Activated CD4-positive, alpha-beta memory T cell treated with anti-CD3 and anti-CD28 coated beads for 36 hours (primary cell): Measurements from ENCODE around the gene IFIT1. TPM values are rescaled to one million over a fixed set of nuclear protein-coding genes. Genes with fewer than 3 reads are reported as not detected.

Experiments
- CTCF ChIA-PET: fragments of 350-600 bp; sonication (Branson Sonifier 250); formaldehyde crosslinking; loops from one replicate; lab custom pipeline; 2021; ENCODE audit warnings: antibody characterized with exemption, inconsistent platforms; lab: Charles Lee
- POLR2A ChIA-PET: fragments of 350-600 bp; sonication (Branson Sonifier 250); formaldehyde crosslinking; loops from one replicate; lab custom pipeline; 2021; ENCODE audit warnings: antibody characterized with exemption; lab: Charles Lee
- DNase-seq: peaks from one replicate; pipeline ENCODE4 v3.0.0-alpha.2; 2020
- H3K27ac Mint-ChIP-seq: one replicate; pipeline ENCODE4 v1.8.0; 2021; ENCODE audit warnings: mixed read lengths
- H3K27me3 Mint-ChIP-seq: one replicate; pipeline ENCODE4 v1.8.0; 2021; ENCODE audit warnings: mixed read lengths
- H3K36me3 Mint-ChIP-seq: one replicate; pipeline ENCODE4 v1.8.0; 2021; ENCODE audit warnings: mixed read lengths
- H3K4me1 Mint-ChIP-seq: one replicate; pipeline ENCODE4 v1.8.0; 2021; ENCODE audit warnings: low read depth, mixed read lengths
- H3K4me3 Mint-ChIP-seq: one replicate; pipeline ENCODE4 v1.8.0; 2021; ENCODE audit warnings: mild to moderate bottlenecking, mixed read lengths
- H3K9me3 Mint-ChIP-seq: one replicate; pipeline ENCODE4 v1.8.0; 2021; ENCODE audit warnings: mixed read lengths
- intact Hi-C: fragments of 100-400 bp; cut with micrococcal nuclease; formaldehyde crosslinking; loops from one replicate; pipeline ENCODE4 v1.15.1; 2023
- total RNA-seq, 2 experiments: library from RNA; stranded (reverse); gene quantifications; one replicate each; pipeline ENCODE4 v1.2.3, GENCODE V29; 2021

The IFIT1 gene
- total RNA-seq, 2 experiments from 2014 or later = 5.2 to 5.5 TPM

DNA sequence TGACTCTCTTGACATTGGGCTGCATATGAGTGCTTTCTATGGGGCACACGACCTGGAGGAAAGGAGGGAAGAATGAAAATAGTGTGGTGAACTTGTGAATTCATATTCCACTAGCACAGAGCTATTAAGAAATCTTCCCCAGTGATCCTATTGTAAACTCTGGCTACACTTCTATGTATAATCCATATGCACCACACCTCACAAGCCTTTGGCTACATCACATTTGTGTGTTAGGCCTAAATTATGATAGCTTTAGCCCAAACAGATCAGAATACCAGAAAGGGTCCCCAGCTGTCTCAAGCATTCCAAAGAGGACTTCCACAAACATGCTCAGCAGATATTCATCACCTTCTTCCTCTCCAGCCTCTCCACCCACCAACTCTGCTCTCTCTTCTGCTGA is 24.3 kb upstream of the IFIT1 start:
- Mint-ChIP-seq H3K9me3 (peaks cover 4% of the 10 kb centered on the region), H3K36me3 (no peaks in the 10 kb centered on the region), H3K4me1 (peaks cover 19% of the 10 kb centered on the region), H3K4me3 (no peak overlapping the region), H3K27me3 (no peaks in the 10 kb centered on the region), H3K27ac (no peak overlapping the region)
- intact Hi-C loops = loop anchor here (2.0 kb wide), 1 partner anchor 67 kb away; no protein-coding TSS in a partner anchor
- CTCF ChIA-PET = interaction anchor here (1.0 to 3.0 kb wide), 6 partner anchors 17 to 151 kb away, joined by 3 to 14 read pairs (median 6); partner anchors contain the start of gene IFIT2
- DNase-seq = no peak
- POLR2A ChIA-PET = interaction anchor here (0.6 kb wide), 1 partner anchor 12 kb away, joined by 4 read pairs; no protein-coding TSS in a partner anchor

DNA sequence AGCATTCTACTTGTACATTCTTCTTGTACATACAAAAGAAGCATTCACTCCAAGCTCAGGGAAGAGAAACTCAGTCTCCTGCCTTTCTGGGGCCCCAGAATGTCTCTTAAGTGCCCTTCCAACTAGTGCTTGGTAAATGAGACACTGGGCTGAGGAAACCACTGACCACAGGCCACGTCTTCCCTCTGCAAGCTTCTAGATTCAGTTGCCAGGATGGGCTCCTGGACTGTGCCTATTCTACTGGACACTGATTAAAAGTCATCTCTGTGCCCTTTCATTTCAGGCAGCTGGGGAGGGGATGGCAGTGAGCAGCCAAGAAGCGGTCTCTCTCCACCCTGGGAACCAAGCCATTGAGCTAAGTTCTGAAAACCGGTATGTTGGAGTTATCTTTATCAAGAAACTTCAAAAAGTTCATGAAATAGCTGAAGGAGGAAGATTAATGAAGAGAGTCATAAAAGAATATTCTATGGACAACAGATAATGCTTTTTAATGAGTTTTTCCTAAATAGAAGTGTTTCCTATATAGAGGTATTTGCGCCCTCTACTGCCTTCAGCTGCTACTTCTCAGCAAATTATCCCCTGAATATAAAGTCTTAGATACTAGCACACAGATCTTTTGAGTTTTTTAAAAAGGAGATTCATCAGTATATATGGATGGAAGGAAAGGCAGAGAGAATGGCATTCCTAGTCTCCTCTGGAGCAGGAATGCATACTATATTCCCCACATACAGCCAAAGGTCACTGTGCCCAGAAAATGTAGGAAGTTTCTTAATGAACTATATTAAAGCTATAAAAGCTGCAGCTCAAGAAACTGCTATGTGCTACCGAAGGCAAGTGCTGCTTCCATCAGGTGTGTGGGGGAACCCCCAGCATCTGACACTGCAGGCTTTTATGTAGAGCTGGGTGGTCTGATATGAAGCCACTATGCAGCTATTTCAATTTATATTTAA is 23.0 kb upstream of the IFIT1 start:
- H3K9me3 Mint-ChIP-seq = peaks cover 4% of the 10 kb centered on the region
- peaks cover 11% of the 10 kb centered on the region for H3K4me1 Mint-ChIP-seq
- DNase-seq = no peak
- no peaks in the 10 kb centered on the region for H3K36me3 Mint-ChIP-seq
- intact Hi-C loops = loop anchor here (2.0 kb wide), 1 partner anchor 69 kb away; no protein-coding TSS in a partner anchor
- H3K4me3 Mint-ChIP-seq = no peak overlapping the region
- CTCF ChIA-PET = interaction anchor here (0.7 to 3.0 kb wide), 13 partner anchors 9 to 155 kb away, joined by 3 to 14 read pairs (median 5); partner anchors contain the start of genes IFIT1 and IFIT2
- POLR2A ChIA-PET = no interaction called here
- no peak overlapping the region for H3K27ac Mint-ChIP-seq
- H3K27me3 Mint-ChIP-seq = no peaks in the 10 kb centered on the region

DNA sequence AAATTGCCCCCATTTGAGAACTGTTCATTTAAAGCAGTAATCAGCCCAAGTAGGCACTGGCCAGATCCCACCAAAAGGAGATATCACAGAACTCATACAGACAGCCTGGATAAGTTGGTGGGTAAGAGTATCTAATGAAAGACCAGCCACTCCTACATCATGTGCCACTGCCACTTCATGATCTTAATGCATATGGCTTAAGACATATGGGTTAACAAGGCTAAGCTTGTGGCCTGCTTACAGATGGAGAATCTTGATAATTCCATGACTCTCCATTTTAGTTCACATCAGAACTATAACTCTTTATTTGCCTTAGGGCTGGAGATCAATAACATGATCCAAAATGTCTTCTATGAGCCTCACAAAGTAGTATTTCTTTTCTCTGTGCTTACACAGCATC is 21.3 kb upstream of the IFIT1 start:
- intact Hi-C loops = no loop called here
- Mint-ChIP-seq H3K36me3 (no peaks in the 10 kb centered on the region), H3K27me3 (no peaks in the 10 kb centered on the region), H3K4me1 (peaks cover 8% of the 10 kb centered on the region), H3K9me3 (peaks cover 3% of the 10 kb centered on the region), H3K27ac (no peak overlapping the region), H3K4me3 (no peak overlapping the region)
- ChIA-PET CTCF (no interaction called here), POLR2A (no interaction called here)
- no peak for DNase-seq

DNA sequence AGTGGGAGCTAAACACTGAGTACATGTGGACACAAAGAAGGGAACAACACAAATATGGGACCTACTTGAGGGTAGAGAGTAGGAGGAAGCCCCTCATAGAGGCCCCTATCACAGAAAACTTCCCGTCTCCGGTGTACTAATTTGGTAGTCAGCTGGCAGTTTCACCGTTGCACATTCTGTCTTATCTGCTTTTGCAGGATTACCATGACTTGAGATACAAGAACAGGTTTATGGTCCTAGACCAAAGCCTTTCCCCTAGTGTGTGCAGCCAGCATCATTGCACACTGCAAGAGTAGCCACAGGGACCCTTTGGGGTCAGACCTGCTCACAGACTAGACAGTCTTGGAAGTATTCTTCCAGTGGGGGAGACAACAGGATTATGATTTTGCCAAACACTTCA is 20.4 kb upstream of the IFIT1 start:
- POLR2A ChIA-PET = no interaction called here
- H3K27ac Mint-ChIP-seq = no peak overlapping the region
- no peaks in the 10 kb centered on the region for H3K36me3 Mint-ChIP-seq
- peaks cover 8% of the 10 kb centered on the region for H3K4me1 Mint-ChIP-seq
- peaks cover 1% of the 10 kb centered on the region for H3K9me3 Mint-ChIP-seq
- CTCF ChIA-PET = no interaction called here
- intact Hi-C loops = no loop called here
- DNase-seq = no peak
- H3K27me3 Mint-ChIP-seq = no peaks in the 10 kb centered on the region
- no peak overlapping the region for H3K4me3 Mint-ChIP-seq

DNA sequence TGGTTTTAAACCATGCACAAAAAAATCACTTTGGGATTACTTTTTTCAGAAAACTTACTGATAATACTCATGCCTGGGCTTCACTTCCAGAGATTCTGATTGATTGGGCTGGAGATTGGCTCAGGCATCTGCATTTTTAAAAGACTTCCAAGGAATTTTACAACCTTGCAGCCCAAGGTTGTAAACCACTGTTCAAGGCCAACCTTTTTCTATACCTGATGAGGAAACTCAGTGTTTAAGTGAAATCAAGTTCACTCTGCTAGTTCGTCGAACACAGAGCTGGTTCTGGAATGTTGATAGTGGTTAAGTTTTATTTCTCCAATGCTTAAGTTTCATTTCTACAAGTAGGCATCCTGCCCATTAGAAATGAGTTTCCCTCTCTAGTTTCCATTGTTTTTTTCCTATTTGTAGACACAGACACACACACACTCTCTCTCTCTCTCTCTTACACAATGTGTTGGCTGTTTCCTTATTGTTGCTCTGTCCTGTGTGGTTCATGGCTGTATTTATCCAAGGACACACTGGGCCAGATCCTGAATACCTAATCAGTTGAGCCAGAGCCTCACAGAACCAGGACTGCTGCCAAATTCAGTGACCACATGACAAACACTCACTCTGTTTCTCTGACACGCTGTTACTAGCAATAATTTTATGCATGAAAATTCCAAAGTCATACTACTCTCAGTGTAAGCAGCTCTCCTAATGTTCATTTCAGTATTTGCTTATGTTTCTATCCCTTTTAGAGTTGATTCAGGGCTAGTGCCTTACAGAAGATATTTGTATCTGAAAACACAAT is 18.3 kb upstream of the IFIT1 start:
- Mint-ChIP-seq H3K27me3 (no peaks in the 10 kb centered on the region), H3K36me3 (no peaks in the 10 kb centered on the region), H3K4me3 (no peak overlapping the region), H3K27ac (no peak overlapping the region), H3K9me3 (no peaks in the 10 kb centered on the region), H3K4me1 (no peaks in the 10 kb centered on the region)
- intact Hi-C loops = no loop called here
- POLR2A ChIA-PET = no interaction called here
- DNase-seq = no peak
- CTCF ChIA-PET = no interaction called here

DNA sequence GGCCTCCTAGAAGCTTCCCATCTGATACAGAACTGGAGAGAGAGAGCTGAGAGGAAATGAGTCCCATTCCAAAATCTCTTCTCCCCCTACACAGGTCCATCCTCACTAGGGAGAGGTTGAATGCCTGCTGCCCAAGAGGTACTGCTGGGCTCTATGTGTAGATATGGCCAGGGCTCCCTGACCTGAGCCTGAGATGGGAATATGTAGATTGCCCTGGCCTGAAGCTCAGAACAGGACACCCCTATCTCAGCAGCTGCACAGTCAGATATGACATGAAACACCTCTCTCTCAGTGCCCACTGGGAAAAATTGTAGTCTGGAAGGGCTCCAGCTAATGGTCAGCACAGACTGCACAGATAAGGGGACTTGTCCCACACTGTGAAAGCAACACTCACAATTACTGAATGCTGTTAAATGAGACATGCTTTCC is 17.7 kb upstream of the IFIT1 start:
- no peaks in the 10 kb centered on the region for H3K4me1 Mint-ChIP-seq
- H3K27me3 Mint-ChIP-seq = no peaks in the 10 kb centered on the region
- ChIA-PET POLR2A (no interaction called here), CTCF (no interaction called here)
- no peaks in the 10 kb centered on the region for H3K9me3 Mint-ChIP-seq
- intact Hi-C loops = no loop called here
- H3K36me3 Mint-ChIP-seq = no peaks in the 10 kb centered on the region
- no peak overlapping the region for H3K4me3 Mint-ChIP-seq
- no peak overlapping the region for H3K27ac Mint-ChIP-seq
- DNase-seq = no peak

DNA sequence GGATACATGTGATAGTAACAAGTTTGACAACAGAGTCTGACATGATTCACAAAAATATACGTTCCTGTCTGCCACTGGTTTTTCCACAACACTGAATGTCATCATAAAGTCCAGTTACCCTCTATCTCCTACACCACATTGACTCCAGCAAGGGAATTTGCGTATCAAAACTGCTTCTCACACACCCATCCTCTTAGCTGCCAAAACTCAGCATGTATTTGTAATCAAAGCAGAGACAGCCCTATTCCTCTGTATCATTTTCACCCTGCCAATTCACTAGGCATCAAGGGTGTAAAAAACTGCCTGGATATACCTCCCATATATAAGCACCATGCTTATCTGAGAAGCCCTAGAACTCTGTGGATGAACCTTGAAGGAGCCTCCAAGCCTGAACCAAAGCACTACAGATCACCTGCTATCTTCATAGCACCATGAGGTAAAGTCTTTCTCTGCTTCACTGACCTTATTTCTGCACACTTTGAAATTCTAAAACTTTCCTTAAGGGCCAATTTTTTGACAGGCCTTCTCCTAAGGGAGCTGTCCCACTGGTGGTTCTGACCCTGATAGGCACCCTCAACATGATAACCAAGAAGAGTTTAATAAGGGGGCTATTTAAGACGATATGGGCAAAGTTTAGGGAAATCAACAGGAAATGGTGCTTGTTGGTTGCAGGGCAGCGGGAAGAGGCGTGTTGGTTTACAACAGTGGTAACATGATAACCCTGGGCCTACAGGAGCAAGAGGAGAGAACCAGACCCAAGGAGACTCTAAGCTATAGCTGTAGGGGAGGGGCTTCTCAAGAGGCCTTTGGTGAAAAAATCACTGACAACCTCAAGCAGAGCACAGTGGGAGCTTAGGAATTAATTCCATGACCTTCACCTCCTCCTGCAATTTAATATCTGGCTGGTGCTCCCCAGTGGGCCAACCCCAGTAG is 14.5 kb upstream of the IFIT1 start, which contains the start of gene IFIT1B:
Gene IFIT1B, plus strand, starts transcription at position 352 of the 933 bp plus-strand sequence. Its CDS starts 80 bp downstream, at position 432.
- Mint-ChIP-seq H3K36me3 (no peaks in the 10 kb centered on the region), H3K4me1 (peaks cover 2% of the 10 kb centered on the region), H3K27ac (no peak within 1 kb of the TSS), H3K4me3 (no peak within 1 kb of the TSS), H3K27me3 (no peaks in the 10 kb centered on the region), H3K9me3 (no peaks in the 10 kb centered on the region)
- intact Hi-C loops = no loop called here
- CTCF ChIA-PET = interaction anchor here (0.9 kb wide), 1 partner anchor 9 kb away, joined by 3 read pairs; no protein-coding TSS in a partner anchor
- POLR2A ChIA-PET = interaction anchor here (1.1 kb wide), 1 partner anchor 21 kb away, joined by 5 read pairs; no protein-coding TSS in a partner anchor
- DNase-seq = no peak

DNA sequence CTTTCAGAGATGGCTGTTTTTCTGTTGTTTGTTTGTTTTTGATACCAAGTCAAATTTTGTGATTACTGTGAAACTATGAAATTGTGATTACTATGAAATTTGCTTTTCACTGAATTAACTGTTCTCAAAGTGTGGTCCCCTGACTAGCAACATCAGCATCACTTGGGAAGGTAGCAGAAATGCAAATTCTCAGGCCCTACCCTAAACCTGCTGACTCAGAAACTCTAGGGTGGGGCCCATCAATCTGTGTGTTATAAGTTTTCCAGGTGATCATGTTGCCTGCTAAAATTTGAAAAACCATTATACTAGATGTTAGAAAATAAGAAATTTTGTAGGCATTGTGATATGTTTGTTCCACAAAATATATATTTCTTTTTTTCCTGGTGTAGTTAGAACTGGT is 13.3 kb upstream of the IFIT1 start:
- ChIA-PET CTCF (interaction anchor here (0.9 kb wide), 1 partner anchor 10 kb away, joined by 3 read pairs; no protein-coding TSS in a partner anchor), POLR2A (interaction anchor here (1.1 kb wide), 1 partner anchor 23 kb away, joined by 5 read pairs; no protein-coding TSS in a partner anchor)
- H3K4me1 Mint-ChIP-seq = peaks cover 2% of the 10 kb centered on the region
- H3K4me3 Mint-ChIP-seq = no peak overlapping the region
- no peak for DNase-seq
- no peak overlapping the region for H3K27ac Mint-ChIP-seq
- no peaks in the 10 kb centered on the region for H3K36me3 Mint-ChIP-seq
- H3K9me3 Mint-ChIP-seq = no peaks in the 10 kb centered on the region
- intact Hi-C loops = no loop called here
- H3K27me3 Mint-ChIP-seq = no peaks in the 10 kb centered on the region

DNA sequence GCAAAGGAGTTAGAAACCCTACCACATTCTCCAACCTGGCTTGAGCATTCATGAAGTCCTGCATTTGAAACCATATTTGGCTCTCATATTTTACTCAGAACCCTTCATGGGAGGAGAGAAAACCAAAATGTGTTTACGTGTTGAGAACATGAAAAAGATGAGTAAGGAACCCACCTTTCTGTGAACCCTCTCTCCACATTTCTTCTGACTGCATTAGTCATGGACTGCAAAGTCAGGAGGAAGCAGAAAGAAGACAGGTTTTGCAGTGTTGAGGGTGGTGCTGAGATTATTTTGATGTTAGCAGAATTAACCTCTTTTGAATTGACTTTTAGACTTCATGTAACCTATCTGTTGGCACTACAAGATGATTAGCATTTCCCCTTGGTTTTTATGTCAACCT is 9.7 kb upstream of the IFIT1 start:
- H3K27ac Mint-ChIP-seq = no peak overlapping the region
- intact Hi-C loops = no loop called here
- H3K9me3 Mint-ChIP-seq = no peaks in the 10 kb centered on the region
- H3K36me3 Mint-ChIP-seq = no peaks in the 10 kb centered on the region
- H3K4me3 Mint-ChIP-seq = no peak overlapping the region
- H3K27me3 Mint-ChIP-seq = peaks cover 1% of the 10 kb centered on the region
- no peak for DNase-seq
- H3K4me1 Mint-ChIP-seq = peaks cover 2% of the 10 kb centered on the region
- ChIA-PET CTCF (no interaction called here), POLR2A (no interaction called here)

DNA sequence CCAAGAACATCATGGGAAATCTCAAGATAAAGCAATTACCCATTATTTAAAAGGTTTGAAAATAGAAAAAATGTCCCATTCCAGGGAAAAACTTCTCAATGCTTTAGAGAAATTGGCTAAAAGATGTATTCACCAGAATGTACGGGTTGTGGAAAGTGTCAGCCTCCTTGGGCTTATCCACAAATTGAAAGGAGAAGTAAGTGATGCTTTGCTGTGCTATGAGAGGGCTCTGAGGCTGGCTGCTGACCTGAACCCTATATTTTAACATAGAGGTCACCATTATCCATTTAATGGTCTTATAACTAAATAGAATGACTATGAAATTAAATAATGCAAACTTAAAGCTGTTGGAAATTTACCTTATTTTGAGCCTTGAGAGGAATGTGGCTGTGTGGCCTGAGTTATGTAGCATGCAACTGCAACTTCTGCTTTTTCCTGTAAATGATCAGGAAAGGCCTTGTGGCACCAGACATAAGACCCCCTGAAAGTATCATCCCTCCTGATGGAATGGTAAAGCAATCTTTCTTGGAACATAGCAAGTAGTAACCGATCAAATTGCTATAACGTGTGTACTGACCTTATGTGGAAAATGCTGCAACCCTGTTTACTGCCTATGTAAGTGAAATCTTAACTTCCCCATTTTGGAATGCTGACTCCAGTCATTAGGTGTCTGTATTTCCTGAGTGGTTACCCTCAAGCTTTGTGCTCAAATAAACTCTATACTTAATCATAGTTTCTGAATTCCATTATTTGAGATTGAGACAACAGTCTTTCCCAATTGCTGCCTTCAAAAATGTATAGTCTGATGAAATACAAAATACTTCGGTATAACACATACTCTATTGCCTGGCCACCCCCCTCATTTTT is 7.7 kb upstream of the IFIT1 start:
- DNase-seq = no peak
- H3K4me3 Mint-ChIP-seq = no peak overlapping the region
- peaks cover 1% of the 10 kb centered on the region for H3K27me3 Mint-ChIP-seq
- H3K27ac Mint-ChIP-seq = no peak overlapping the region
- no peaks in the 10 kb centered on the region for H3K36me3 Mint-ChIP-seq
- no peaks in the 10 kb centered on the region for H3K9me3 Mint-ChIP-seq
- H3K4me1 Mint-ChIP-seq = peaks cover 2% of the 10 kb centered on the region
- ChIA-PET POLR2A (no interaction called here), CTCF (no interaction called here)
- intact Hi-C loops = no loop called here
